ENCODE results near the gene ETDA.
"Not testable (repeated sequence)": the region's sequence is repeated elsewhere in the genome, so short reads cannot be mapped to it uniquely, and the experiment has no call there.

The ETDA gene

DNA sequence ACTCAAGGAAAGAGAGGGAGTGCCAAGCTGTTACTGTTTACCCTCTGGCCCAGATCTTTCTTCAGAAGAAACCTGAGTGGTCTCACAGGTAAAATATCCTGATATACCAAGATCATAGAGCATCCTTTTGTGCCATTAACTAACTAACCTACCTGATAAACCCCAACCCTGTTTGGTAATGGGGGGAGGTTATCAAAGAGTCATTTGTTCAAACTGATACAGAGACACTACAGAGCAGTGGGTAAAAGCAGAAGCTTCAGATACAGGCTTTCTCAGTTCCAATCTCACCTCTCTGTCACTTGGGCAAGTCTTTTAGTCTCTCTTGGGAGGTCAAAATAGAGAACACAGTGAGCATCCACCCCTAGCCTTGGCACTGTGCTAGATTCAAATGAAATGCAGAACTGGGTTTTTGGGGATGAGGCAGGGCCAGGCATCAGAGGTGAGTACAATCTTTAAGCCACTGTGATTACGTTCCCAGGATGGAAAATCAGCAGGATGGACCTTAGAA is at the start of gene ETDA:
Gene ETDA, plus strand, starts transcription at position 51 of the 508 bp plus-strand sequence. CDS start 1,216 bp downstream, outside the sequence.
- not testable (repeated sequence) for DNase-seq (ENCODE audit: low spot score)

DNA sequence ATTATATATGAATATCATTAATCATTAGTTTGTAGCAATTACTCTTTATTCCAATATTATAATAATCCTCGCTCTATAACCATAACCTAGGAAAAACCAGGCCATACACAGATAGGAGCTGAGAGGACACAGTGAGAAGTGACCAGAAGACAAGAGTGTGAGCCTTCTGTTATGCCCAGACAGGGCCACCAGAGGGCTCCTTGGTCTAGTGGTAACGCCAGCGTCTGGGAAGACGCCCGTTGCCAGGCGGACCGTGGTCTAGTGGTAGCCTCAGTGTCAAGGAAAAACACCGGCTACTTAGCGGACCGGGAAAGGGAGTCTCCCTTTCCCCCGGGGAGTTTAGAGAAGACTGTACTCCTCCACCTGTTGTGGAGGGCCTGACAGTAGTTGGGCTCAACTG is 45.4 kb upstream of the ETDA start:
- DNase-seq (ENCODE audit: low spot score): peak; percentile 28

DNA sequence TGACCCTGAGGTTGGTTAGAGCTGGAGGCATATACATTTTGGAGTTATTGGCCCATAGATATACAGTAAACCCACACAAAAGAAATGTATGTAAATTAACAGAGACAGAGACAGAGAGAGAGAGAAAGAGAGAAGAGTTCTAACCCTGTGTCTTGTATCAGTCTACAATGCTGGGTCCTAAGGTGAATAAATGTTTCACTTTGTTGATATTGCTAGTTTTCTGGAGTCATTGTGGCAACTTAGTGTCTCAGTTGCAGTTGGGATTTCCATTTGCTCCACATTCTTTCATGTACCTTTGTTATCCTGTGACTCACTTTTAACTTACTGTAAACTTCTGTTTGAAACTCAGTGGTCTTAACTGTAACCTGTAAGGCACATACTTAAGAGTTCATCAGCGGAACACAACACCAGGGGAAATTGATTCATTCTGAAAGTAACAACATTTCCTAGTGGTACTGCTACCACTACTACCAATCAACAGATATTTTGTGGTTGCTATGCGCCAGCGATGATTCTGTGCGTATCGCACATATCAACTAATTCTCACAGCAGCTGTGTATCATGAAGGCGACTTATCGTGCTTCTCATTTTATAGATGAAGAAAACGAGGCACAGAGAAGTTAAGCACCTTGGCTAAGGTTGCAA is 38.5 kb upstream of the ETDA start:
- peak; percentile 82 for DNase-seq (ENCODE audit: low spot score)

DNA sequence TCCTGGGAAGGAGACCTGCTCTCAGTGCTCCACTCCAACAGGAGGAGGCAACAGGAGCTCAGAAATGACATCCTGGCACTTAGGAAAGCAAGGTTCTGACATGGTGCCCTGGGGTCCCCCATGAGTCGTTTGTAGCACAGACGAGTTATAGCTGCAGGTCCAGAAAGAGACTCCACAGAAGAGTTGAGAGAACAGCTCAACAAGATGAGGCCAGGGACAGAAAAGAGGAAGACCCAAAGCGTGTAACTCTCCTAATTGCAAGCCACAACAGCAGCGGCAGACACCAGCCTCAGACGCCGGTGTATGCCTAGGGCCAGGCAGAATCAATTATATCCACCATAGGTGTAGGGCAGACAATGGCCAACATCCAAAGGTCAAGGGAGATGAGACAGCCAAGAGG is 5.9 kb upstream of the ETDA start:
- DNase-seq (ENCODE audit: low spot score): not testable (repeated sequence)

DNA sequence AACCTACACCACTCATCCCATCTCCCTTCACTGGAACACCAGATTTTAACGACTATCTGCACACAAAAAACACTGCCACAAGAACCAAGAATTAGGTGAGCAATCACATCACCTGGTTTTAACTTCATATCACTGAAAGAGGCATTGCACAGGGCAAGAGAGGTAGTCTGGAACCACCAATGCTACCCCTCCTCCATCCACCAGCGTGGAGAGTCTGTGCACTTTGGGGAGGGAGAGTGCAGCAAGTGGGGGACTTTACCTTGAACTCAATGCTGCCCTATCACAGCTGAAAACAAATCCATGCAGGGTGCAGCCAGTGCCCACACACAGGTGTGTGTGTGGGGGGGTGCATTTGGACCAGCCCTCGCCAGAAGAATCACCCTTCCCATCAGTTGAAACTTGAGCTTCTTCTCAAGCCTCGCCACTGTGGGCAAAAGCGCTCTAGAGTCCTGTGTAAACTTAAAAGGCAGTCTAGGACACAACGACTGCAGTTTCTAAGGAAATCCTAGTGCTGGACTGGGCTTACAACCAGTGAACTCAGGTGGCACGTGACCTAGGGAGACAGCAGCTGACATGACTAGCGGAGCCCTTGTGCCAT is 4.3 kb downstream of the ETDA start:
- not testable (repeated sequence) for DNase-seq (ENCODE audit: low spot score)

DNA sequence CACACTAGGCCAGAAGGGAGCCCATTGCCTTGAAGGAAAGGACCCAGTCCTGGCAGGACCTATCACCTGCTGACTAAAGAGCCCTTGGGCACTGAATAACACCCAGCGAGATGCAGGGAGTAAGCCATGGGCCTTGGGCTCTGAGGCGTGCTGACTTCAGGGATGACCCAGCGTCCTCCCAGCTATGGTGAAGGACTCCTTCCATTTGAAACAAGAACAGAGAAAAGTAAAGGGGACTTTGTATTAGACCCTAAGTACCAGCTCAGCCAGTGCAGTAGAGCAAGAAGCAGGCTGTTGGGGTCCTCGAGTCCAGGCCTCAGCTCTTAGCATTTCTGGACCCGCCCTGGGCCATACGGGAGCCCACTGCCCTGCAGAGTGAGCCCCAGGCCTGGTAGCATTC is 5.1 kb downstream of the ETDA start:
- no peak for DNase-seq (ENCODE audit: low spot score)

DNA sequence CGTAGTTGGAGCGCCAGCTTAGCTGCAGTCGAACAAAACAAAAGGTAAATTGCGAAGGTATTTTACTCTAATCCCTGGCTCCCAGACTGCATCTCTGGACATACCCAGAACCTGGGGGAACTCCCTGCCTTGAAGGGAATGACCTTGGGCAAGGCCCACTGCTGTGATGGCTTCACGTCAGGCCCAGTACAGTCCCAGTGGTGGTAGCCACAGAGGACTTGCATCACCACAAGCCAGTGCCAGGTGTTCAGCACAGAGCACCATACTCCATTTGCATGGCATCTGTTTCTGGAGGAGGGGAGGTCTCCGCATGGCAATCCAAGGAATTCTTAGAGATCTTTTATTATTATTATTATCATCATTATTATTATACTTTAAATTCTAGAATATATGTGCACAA is 5.6 kb downstream of the ETDA start:
- no peak for DNase-seq (ENCODE audit: low spot score)

DNA sequence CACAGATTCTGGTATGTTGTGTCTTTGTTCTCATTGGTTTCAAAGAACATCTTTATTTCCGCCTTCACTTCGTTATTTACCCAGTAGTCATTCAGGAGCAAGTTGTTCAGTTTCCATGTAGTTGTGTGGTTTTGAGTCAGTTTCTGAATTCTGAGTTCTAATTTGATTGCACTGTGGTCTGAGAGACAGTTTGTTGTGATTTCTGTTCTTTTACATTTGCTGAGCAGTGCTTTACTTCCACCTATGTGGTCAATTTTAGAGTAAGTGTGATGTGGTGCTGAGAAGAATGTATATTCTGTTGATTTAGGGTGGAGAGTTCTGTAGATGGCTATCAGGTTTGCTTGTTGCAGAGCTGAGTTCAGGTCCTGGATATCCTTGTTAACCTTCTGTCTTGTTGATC is 9.1 kb downstream of the ETDA start:
- peak; percentile 28 for DNase-seq (ENCODE audit: low spot score)

DNA sequence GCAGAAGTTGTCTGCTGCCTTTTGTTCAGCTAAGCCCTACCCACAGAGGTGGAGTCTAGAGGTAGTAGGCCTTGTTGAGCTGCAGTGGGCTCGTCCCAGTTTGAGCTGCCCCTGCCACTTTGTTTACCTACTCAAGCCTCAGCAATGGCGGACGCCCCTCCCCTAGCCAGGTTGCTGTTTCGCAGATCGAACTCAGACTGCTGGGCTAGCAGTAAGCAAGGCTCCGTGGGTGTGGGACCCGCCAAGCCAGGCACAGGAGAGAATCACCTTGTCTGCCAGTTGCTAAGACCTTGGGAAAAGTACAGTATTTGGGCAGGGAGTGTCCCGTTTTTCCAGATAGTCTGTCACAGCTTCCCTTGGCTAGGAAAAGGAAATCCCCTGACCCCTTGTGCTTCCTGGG is 11.5 kb downstream of the ETDA start:
- DNase-seq (ENCODE audit: low spot score): not testable (repeated sequence)

DNA sequence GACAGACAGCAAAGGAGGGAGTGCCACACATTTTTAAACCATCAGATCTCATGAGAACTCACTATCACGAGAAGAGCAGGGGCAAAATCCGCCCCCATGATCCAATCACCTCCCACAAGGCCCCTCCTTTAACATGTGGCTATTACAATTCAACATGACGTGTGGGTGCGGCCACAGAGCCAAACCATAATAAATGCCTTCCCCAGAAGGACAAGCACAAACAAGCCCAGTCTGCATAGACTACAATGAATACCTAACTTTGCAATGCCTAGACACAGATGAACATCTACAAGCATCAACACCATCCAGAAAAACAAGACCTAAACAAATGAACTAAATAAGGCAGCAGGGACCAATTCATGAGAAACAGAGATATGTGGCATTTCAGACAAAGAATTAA is 12.3 kb downstream of the ETDA start:
- DNase-seq (ENCODE audit: low spot score): no peak

DNA sequence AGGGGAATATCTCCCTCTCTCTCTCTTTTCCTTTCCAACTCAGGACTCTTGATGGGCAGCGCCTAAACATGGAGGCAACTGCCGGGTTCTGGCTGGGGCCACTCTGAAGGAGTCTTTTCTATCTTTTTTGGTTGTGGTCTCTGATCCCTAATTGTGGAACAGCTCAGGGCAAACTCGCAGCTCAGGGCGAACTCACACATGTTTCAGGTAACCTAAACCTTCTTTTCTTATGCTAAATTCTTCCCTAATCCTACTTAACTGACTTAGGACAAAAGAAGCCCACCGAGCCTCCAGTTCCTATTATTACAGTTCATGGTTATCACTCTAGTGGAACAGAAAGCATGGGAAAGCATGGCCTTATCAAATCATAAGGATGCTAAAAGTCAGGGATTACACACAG is 21.3 kb downstream of the ETDA start:
- no peak for DNase-seq (ENCODE audit: low spot score)

DNA sequence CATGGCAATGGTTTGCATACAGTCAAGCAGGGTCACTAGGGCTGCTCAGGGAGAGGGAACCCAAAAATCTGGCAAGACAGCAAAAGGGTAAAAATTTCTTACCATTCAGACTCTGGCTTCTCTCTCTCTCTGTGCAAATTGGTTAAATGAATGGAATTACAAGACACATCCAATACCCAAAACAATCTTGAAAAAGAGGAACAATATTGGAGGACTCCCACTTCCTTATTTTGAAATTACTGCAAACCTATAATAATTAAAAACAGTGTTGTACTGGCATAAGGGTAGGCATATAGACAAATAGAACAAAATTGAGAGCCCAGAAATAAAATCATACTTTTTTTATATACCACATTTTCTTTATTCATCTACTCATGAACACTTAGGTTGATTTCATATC is 24.1 kb downstream of the ETDA start:
- DNase-seq (ENCODE audit: low spot score): no peak

DNA sequence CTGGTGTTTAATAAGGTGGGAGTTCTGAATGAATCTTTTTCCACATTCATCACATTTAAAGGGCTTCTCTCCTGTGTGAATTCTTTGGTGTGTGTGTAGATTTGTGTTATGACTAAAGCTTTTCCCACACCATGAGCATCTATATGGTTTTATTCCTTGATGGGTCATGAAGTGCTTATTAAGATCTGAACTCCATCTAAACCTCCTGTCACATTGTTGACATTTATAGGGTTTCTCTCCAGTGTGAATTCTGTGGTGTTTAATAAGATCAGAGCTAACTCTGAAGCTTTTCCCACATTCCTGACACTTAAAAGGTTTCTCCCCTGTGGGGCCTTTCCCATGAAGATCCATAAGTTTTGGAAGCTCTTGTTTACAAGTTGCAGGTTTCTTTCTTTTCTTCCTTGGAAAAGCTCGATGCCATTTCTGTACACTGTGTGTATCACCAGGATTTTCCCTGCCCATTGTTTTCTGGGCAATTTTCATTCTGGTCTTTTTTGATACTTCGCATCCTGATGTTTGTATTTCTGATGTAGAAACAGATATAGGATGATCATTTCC is 35.5 kb downstream of the ETDA start:
- DNase-seq (ENCODE audit: low spot score): no peak

DNA sequence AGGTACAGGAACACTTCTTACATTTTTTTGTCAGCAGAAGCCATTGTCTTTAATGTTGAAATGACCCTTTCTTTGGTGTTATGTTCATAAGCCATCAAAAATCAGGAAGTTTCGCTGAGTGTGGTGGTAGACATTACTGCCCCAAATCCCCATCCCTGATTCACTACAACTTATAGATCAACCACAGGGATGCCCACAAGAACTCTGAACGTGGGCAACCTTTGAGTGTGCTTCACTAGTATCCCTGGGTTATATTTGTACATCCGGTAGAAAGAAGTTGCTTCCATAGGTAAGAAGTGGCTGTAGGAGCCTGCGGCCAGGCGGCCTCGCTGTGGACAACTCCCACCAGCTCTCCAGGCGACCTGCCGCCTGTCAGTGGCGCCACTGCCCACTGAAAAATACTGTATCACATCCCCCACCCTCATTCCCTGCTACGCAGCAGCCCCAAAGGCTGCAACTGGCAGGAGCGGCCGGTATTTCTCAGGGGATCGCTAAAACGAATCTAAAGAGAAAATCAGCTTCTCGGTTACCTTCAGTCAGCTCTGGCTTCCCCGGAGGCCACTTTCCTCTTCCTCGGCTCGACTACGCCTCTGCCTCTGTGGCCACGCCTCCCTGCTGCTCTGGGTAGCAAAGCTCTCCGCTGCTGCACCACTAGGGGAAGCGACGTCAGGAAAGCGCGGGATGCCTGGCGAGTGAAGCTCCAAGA is 43.5 kb downstream of the ETDA start:
- DNase-seq (ENCODE audit: low spot score): peak; percentile 38

DNA sequence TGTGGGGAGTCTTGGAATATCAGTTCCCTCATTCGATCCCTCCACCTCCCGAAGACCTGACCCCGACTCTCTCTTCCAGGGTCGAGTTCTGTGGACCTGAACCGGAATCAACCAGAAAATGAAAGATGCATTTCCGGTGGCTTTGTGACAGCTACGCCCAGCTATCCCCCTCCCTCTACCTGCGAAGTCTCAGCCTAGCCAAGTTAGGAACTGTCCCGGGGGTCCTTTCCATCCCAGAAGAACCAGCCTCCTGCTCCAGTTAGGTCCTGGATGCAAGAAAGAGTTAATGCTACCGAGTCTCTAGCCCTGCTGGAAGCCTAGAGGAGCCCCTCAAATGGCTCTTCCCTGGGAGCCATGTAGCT is 44.1 kb downstream of the ETDA start:
- no peak for DNase-seq (ENCODE audit: low spot score)

DNA sequence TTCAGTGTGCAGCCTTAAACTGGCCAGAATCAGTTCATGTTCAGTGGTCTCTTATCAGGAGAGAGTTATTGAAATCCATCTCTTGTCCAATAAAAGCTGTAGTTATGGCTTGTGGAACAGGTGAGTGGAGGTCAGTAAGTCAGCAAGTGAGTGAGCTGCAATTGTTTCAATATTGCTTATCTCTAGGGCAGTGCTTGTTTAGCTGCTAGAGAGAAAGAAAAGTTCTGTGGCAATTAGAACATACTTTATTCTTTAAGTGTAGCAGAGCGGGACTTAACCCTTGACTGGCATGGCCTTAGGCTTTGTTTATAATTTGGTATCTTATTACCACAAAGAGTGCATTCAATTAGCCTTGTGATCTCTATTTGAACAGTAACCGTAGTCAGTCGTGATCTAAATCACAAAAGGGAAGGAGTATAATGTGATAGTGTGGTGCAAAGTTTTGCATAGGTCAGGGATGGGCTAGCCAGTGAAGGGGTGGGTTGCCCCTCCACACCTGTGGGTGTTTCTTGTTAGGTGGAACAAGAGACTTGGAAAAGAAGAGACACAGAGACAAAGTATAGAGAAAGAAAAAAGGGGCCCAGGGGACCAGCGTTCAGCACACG is 50.5 kb downstream of the ETDA start:
- DNase-seq (ENCODE audit: low spot score): no peak

All from activated CD4-positive, alpha-beta T cell treated with anti-CD3 and anti-CD28 coated beads, Interleukin-2, Interleukin-4, amounts not matched to agents 100 ng/mL and 50 ng/mL, durations not matched to agents 16 hours and 8 hours (primary cell).